ENCODE results near the gene PCBP3.

Gene PCBP3

DNA sequence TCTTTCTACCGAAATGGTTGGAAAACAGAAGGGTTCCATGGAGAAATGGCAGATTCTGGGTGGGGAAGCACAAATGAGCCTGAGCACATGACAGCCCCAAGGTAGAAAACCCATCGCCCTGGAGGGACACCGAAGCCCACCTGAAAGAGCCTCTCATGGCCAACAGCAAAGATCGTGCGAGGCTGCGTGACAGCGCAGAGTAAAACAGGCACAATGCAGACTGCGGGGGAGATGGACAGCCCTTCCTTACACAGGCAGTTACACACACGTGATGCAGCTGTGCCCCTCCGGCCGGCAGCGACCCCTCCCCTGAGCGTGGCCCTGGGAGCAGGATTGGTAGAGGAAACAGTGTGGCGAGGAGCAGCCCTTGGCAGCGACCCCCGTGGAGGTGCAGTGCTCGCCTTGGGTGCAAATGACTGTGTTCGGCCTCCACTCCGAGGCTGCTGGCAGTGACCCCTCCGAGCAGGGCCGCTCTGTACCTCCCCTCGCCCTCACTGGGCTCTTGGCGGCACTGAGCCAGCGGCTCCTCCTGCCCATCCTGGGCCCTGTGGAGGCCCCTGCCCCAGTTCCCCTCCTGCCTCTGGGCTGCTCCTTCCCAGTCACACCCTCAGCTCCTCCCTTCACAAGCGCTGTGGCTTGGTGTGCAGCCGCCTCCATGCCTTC, 217.1 kb downstream of the PCBP3 start:
- no peak overlapping the region for H3K27ac ChIP-seq
- TF ChIP-seq, protein P1, sequence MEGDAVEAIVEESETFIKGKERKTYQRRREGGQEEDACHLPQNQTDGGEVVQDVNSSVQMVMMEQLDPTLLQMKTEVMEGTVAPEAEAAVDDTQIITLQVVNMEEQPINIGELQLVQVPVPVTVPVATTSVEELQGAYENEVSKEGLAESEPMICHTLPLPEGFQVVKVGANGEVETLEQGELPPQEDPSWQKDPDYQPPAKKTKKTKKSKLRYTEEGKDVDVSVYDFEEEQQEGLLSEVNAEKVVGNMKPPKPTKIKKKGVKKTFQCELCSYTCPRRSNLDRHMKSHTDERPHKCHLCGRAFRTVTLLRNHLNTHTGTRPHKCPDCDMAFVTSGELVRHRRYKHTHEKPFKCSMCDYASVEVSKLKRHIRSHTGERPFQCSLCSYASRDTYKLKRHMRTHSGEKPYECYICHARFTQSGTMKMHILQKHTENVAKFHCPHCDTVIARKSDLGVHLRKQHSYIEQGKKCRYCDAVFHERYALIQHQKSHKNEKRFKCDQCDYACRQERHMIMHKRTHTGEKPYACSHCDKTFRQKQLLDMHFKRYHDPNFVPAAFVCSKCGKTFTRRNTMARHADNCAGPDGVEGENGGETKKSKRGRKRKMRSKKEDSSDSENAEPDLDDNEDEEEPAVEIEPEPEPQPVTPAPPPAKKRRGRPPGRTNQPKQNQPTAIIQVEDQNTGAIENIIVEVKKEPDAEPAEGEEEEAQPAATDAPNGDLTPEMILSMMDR (conservative IDR thresholded peaks at IDR 0.05), result no peak

DNA sequence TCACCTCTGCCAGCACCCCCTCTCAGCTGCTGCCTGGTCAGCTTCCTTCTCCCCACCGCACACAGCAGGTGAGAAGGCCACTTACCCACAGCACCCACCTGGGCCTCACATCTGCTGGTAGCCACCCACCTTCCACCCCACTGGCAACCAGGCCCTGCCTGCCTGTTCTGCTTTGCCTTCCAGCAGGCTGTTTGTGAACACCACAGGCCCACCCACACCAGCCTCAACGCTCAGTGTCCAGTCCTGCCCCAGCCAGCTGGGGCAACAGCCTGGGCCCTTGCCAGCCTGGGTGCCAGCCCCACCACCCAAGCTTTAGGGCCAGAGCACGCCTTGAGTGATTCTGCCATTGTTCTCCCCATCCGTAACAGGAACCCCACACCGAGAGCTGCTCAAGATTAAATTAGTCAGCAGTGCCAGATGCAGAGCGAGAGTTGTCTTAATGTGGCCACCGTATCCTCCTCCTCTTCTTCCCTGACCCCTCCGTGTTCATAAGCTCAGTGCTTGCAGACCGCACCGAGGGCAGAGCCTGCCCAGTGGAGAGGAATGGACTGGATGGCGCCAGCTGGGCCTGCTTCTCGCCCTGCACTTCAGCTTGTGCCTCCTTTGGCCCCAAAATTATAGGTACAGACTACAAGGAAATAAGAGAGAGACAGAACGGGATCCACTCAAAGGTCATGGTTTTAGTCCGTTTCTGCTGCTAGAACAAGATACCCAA, 217.8 kb downstream of the PCBP3 start:
- TF ChIP-seq, protein P1 (conservative IDR thresholded peaks at IDR 0.05), result no peak

DNA sequence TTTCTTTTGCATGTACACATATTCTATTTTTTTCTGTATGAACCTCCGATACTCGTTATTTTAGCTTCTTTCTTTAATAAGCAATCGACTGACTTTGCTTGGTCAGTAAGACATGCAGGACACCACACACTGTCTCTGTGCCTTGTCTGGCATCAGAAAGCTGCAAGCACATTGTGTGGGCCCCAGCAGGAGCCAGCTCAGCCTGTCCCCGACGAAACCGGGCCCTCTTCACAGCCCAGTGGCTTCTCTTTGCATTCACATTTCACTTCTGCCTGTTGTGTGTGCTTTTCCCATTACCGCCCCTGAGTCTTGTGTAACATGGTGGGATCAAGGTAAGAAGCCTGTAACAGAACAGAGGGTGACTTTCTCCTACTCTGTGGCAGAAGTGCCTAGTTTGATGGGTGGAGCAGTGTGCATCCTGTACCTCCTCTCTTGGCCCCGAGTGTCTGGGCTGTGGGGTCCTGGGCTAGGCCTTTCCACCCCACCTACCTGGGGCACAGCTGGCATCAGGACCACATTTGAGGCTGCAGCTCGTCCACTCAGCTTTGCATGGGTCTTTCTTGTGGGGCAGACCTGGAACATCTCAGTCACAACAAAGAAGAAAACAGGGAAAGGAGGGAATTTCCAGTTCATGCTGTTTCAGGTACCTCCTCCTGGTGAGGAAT, 219.2 kb downstream of the PCBP3 start:
- TF ChIP-seq, protein P1 (conservative IDR thresholded peaks at IDR 0.05), result no peak
- H3K27ac ChIP-seq, result no peak overlapping the region

More for the DNA sequence above, 217.8 kb downstream of the PCBP3 start:
- H3K27ac ChIP-seq, result no peak overlapping the region

DNA sequence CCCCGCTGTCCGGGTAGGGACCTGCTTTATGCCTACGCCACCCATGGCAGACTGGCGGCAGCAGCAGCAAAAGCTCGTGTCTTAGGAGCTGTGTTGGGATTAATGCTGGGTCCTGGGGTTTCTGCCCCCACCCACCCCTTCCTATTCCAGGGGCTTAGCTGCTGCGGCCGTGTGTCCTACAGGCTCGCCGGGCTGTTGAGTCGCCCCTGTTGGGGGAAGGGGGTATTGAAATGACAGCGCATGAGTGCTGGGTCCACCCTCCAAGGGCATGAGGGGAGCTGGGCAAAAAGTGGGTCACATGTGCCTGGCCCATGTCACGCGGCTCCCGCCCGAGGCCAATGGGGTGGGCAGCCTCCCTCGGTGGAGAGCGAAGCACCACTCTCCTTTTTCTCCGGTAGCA, 219.7 kb downstream of the PCBP3 start:
- TF ChIP-seq, protein P1 (conservative IDR thresholded peaks at IDR 0.05), result no peak
- no peak overlapping the region for H3K27ac ChIP-seq

DNA sequence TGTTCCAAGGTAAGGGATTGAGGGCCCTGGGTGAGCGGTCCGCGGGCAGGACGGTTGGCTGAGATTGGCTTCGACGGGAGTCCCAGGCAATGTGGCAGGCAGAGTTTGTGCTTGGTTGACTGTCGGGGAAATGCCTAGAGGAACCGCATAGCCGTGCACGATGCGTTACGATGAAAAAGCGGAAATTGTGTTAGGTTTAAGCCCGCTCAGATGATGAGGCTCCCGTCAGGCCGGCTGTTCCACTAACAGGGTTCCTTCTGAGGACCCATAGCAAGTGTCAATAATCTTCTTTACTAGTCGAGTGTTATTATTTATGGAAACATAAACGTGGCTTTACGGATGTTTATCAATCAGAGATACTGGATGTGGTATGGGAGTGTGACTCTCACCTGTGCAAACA, 220.2 kb downstream of the PCBP3 start:
- H3K27ac ChIP-seq, result no peak overlapping the region
- TF ChIP-seq, protein P1 (conservative IDR thresholded peaks at IDR 0.05), result no peak

DNA sequence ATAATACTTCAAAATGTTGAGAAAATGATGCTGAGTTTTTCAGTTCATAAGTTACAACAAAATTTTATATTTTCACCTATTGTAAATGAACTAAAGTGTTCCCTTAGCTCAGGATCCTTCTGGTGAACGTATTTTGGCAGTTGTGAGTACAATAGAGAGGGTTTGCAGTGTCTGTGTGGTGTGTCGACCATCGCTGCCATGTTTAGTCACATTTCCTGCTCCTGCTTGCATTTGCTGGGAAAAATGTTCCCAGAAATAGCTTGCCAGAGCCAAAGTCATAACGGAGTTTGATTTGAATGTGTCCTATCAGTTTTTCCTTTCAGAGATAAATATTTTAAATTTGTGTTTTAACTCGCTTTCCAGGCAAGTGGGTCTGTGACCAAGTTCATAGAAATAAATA, 220.9 kb downstream of the PCBP3 start:
- TF ChIP-seq, protein P1 (conservative IDR thresholded peaks at IDR 0.05), result no peak
- no peak overlapping the region for H3K27ac ChIP-seq

GRCh38 chr21:45865106-45865835, 221.7 kb downstream of the PCBP3 start:
- H3K27ac ChIP-seq, result no peak overlapping the region
- TF ChIP-seq, protein P1 (conservative IDR thresholded peaks at IDR 0.05), result no peak
